K562 (cell line): Measurements from ENCODE around the gene TCF4.

Source experiments
- CTCF ChIP-seq, 3 experiments: IDR thresholded peaks in 2 of 3; conservative IDR thresholded peaks in 1 of 3; 2 replicates each; pipeline ENCODE4 v1.5.1; 2011 to 2012; ENCODE audit warnings: low read length in 3 of 3, mild to moderate bottlenecking in 3 of 3, control low read depth in 2 of 3, improper control_type of control experiment in 1 of 3, inconsistent platforms in 1 of 3, low read depth in 1 of 3, mixed read lengths in 1 of 3, moderate library complexity in 1 of 3; ENCODE audit not compliant: insufficient read depth in 2 of 3
- ESRRA ChIP-seq: fragments of 450-650 bp; IDR thresholded peaks from 2 replicates; pipeline ENCODE4 v1.6.1; 2014; ENCODE audit warnings: low read depth, mild to moderate bottlenecking, moderate library complexity, borderline replicate concordance
- MAFF ChIP-seq: IDR thresholded peaks from 2 replicates; pipeline ENCODE4 v1.6.1; 2012; ENCODE audit warnings: low read length, improper control_type of control experiment
- SPI1 ChIP-seq: IDR thresholded peaks from 2 replicates; pipeline ENCODE4 v1.6.1; 2011; ENCODE audit warnings: low read depth, low read length, control low read depth, borderline replicate concordance

GRCh38 chr18:55362303-55362702 is 225.7 kb downstream of the TCF4 start:
- TF ChIP-seq MAFF, result no peak
- TF ChIP-seq ESRRA, result no peak
- no peak for TF ChIP-seq SPI1
- no peak for TF ChIP-seq CTCF (IDR thresholded peaks at IDR 0.05 in 2 of 3, conservative IDR thresholded peaks at IDR 0.05 in 1 of 3; ENCODE audit: insufficient read depth in 2 of 3, low read depth in 1 of 3, low read length in 3 of 3)
